ENCODE data around the gene NSD2. TPM values are rescaled to one million over a fixed set of nuclear protein-coding genes. Genes with fewer than 3 reads are reported as not detected.

Gene NSD2
- total and polyA plus RNA-seq, 9 of the 15 experiments (the other 6 are each of a cell fraction or from before 2014, with no cell fraction given): 6.4 to 126 (median 58.8) TPM

DNA sequence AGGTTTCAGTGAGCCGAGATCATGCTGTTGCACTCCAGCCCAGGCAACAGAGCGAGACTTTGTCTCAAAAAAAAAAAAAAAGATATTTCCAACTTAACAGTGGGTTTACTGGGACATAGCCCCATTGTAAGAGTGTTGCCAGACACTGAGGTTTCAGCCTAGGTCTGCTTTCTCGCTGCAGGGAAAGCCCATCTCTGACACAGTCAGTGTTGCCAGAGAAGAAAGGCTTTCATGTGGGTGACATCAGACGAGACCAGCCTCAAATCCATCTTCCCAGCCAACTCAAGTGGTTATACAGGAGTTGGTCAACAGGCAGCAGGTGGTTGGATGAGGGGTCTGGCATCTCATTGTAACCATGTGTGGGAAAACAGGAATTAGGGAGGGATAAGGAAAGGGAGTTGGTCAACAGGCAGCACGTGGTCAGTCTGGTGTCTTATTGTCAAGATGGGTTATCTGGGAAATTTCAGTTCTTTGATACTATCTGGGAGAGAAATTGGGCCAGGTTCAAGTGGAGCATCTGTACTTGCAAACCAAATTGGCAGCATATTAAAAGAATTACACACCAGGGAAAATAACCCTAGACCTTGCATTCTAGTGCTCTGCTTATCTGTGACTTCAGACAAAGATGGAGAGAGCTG is 96.4 kb downstream of the NSD2 start (continued):
- no peak for TF ChIP-seq ZC3H4 (CRISPR knock-in tag; IDR thresholded peaks at IDR 0.05; ENCODE audit: borderline replicate concordance)
- no peak for TF ChIP-seq ZNF644 (tag; IDR thresholded peaks at IDR 0.05; ENCODE audit: low read depth)
- no peak for TF ChIP-seq CBX2 (IDR thresholded peaks at IDR 0.05; ENCODE audit: insufficient read depth, low read length, poor library complexity, severe bottlenecking)
- TF ChIP-seq YY1 (IDR thresholded peaks at IDR 0.05; ENCODE audit: borderline replicate concordance in 1 of 3, control insufficient read depth in 1 of 3, extremely low read depth in 1 of 3, insufficient read depth in 3 of 3, insufficient read length in 1 of 3, insufficient replicate concordance in 2 of 3, low read depth in 1 of 3, low read length in 2 of 3): no peak
- TF ChIP-seq ATF4 (CRISPR knock-in tag; IDR thresholded peaks at IDR 0.05): no peak
- no peak for TF ChIP-seq PHB (CRISPR knock-in tag; IDR thresholded peaks at IDR 0.05)

- DNase-seq (ENCODE audit: extremely low read depth in 1 of 4, low spot score in 3 of 4) (no peak), ATAC-seq (no peak), FAIRE-seq (no peak)
- BruUV-seq (replicated peaks): no TSS peak
- peak overlapping the region in 1 of 2 experiments; percentile 6; a peak in 1 of 4 replicates for H3K9ac ChIP-seq (ENCODE audit: insufficient read depth in 1 of 2, low read depth in 2 of 2, low read length in 2 of 2)
- no peaks in the 10 kb centered on the region for H3K9me1 ChIP-seq (ENCODE audit: control insufficient read depth, insufficient read depth, low read length)
- 96% methylated on average over 7 of the region's 7 CpGs for WGBS (ENCODE audit: insufficient coverage, low coverage, missing lambda C conversion rate)
- POLR2A ChIA-PET: no interaction called here
- no peak overlapping the region for H3K4me3 ChIP-seq
- peaks cover 4% of the 10 kb centered on the region; the same call in 1 of the 2 replicates for H4K20me1 ChIP-seq (replicated peaks; ENCODE audit: control insufficient read depth, insufficient read depth, low read length)
- peaks cover 7 to 9% of the 10 kb centered on the region in 2 experiments; a peak in 4 of 5 replicates for H3K4me1 ChIP-seq (replicated peaks in 1 of 2; ENCODE audit: control insufficient read depth in 2 of 2, insufficient read depth in 2 of 2, low read length in 2 of 2)
- peaks cover 85% of the 10 kb centered on the region for H3K36me3 ChIP-seq (ENCODE audit: control insufficient read depth, insufficient read depth, low read length)
- H2AFZ ChIP-seq (ENCODE audit: low read depth, low read length): no peak overlapping the region
- no peaks in the 10 kb centered on the region for H3K9me3 ChIP-seq (replicated peaks; ENCODE audit: control insufficient read depth, insufficient read depth, low read depth, low read length)
- no peak overlapping the region for H3K27ac ChIP-seq (ENCODE audit: extremely low read depth, low read depth, low read length)
- CTCF ChIA-PET (ENCODE audit: low intra/inter-chr PET ratio): no interaction called here
- in situ Hi-C loops (cut with MboI): no loop called here
- H3K79me2 ChIP-seq (ENCODE audit: control insufficient read depth, insufficient read depth, low read length): peaks cover 14% of the 10 kb centered on the region
- no peaks in the 10 kb centered on the region for H3K27me3 ChIP-seq (ENCODE audit: control insufficient read depth in 2 of 2, insufficient read depth in 2 of 2, low read length in 2 of 2)
- TF ChIP-seq ZNF766 (CRISPR knock-in tag; conservative IDR thresholded peaks at IDR 0.05): no peak
- TF ChIP-seq, protein P1, sequence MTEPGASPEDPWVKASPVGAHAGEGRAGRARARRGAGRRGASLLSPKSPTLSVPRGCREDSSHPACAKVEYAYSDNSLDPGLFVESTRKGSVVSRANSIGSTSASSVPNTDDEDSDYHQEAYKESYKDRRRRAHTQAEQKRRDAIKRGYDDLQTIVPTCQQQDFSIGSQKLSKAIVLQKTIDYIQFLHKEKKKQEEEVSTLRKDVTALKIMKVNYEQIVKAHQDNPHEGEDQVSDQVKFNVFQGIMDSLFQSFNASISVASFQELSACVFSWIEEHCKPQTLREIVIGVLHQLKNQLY (CRISPR knock-in tag; conservative IDR thresholded peaks at IDR 0.05): no peak
- TF ChIP-seq DPF2 (IDR thresholded peaks at IDR 0.05): no peak
- TF ChIP-seq HES1 (IDR thresholded peaks at IDR 0.05; ENCODE audit: low read depth): no peak
- no peak for TF ChIP-seq KDM2B (CRISPR knock-in tag; IDR thresholded peaks at IDR 0.05)
- TF ChIP-seq GABPB2 (CRISPR knock-in tag; conservative IDR thresholded peaks at IDR 0.05): no peak
- TF ChIP-seq EWSR1 (IDR thresholded peaks at IDR 0.05; ENCODE audit: borderline replicate concordance, low read depth, partially characterized antibody): no peak
- TF ChIP-seq HCFC1 (IDR thresholded peaks at IDR 0.05; ENCODE audit: low read depth, low read length): no peak
- TF ChIP-seq DIDO1 (tag; IDR thresholded peaks at IDR 0.05; ENCODE audit: low read depth): no peak
- intact Hi-C loops (cut with micrococcal nuclease): no loop called here
- no peak overlapping the region for H3K4me2 ChIP-seq (ENCODE audit: insufficient read depth, low read length)
Measured at GRCh38 chr4:1968686-1969295, 97.6 kb downstream of the NSD2 start.

All from K562 (cell line).